ENCODE results near the gene MACROD2.

Gene MACROD2

DNA sequence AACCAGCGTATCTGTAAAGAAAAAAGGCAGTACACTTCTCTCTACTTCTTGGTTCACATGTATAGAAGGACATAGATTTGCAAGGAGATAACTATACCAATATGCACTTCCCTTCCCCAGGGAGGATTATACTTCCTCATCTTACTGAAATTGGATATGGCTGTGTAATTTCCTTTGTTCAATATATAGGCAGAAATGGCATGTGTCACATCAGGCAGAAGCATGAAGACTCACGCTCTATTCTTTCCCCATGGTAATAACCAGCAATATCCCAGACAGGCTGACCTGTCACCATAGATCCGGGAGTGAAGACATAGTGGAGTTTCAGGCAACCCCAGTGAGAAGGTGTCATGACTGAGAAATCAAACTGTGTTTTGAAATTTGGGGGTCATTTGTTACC, 2059.7 kb downstream of the MACROD2 start:
- DNase-seq (ENCODE audit: low read depth in 4 of 4, low spot score in 1 of 4) = no peak

DNA sequence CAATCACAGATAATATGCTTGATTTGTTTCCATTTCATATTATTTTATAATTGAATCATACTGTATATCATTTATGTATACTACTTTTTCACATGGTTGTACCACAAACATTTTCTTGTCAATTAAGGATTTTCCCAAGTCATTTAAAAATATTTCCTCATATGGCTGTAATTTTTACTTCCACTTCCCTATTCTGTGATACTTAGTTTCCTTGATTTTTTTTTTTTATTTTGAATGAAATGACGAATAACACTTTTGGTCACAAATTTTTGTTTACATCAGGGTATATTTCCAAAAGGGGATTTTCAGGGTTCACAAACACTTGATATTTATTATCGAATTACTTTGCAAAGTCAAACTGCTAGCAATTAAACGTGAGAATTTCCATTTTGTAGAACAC, 2062.3 kb downstream of the MACROD2 start:
- no peak for DNase-seq (ENCODE audit: low read depth in 4 of 4, low spot score in 1 of 4)

DNA sequence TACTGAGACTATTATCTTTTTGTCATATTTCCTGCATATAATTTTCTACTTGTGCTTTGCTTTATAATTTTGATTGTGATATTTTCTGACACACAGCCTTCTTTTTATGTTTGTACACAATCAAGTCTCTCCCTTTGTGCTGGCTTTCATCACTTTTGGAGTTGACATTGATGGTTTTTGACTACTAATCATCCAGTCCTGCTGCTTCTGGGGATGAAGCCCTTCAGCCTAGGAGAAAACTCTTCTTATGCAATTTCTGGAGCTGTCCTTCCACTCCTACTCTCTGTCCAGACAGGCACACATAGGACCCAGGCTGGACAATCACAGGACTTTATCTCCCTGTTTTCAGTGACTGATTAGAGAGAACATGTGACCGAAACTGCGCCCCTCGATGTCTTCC, 2063.0 kb downstream of the MACROD2 start:
- DNase-seq (ENCODE audit: low read depth in 4 of 4, low spot score in 1 of 4) = no peak

DNA sequence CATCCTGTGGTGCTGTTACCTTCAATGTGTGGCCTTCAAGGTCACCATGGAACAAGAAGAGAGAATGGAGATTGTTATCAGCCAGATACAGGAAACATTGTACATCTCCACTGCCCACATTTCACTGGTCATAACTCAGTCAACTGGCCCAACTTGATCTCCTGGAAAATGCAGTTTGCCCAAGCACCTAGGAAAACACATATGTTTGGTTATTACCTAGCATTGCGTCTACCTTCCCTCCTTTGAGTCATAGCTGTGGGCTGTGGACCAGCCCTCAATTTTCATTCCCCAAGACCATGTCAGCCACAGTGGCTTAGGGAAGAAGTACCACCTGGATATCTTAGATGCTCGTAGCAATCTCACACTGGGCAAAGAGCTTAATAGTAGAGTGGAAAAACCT, 2064.5 kb downstream of the MACROD2 start:
- DNase-seq (ENCODE audit: low read depth in 4 of 4, low spot score in 1 of 4) = no peak

DNA sequence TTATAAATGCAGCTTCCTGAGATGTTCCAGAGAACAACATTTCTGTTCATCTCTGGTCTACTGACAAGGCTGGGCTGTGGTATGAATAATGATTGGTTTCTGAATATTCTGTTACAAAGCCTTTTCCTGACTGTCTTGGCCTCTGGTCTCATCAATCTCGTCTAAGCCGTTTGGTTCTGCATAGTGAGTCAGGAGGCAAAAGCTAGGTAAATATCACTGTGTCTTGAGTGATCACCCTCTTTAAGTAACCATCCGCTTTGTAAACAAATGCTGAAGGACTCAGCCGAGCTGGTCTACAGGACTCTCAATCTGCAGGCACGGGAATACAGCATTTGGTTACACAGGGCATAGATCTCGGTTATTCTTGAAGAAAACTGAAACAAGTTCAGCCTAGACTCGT, 2066.0 kb downstream of the MACROD2 start:
- no peak for DNase-seq (ENCODE audit: low read depth in 4 of 4, low spot score in 1 of 4)

DNA sequence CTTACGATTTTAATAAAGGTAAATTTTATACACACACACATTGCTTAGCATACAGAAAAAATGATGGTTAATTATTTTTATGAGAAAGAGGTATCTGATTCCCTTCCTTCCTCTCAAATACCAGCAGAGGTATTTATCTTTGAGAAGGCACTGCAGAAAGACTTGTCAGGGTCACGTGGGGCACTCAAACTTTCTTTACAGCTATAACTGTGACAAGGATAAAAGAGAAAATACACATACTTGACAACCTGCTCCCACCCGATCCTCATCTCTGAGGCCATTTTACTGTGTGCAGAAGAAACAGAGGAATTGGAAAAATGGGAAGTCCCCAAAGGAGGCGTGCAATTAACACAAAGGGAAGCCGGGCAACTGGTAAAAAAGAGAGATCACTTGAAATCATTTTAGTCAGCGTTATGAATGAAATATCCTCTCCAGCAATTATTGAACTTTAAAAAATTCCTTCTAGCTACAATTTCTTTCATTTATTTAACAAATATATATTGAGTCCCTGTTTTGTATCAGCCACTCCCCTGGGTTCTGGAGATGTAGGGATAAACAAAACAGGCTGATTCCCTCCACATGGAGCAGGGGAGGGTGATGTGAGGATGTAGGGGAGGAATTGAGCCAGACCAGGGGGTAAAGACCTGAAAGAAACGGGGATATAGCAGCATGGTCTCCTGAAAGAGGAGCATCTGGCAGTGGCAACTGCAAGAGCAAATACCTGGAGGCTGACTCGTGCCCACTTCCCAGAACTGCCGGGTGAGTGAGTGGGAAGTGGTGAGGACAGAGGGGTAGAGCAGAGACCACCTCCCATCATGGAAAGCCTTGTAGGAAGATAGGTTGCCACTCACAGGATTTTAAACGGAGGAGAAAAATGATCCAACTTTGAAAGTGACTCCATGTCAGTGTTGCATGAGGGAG, 2067.6 kb downstream of the MACROD2 start:
- DNase-seq (ENCODE audit: low read depth in 4 of 4, low spot score in 1 of 4) = no peak

DNA sequence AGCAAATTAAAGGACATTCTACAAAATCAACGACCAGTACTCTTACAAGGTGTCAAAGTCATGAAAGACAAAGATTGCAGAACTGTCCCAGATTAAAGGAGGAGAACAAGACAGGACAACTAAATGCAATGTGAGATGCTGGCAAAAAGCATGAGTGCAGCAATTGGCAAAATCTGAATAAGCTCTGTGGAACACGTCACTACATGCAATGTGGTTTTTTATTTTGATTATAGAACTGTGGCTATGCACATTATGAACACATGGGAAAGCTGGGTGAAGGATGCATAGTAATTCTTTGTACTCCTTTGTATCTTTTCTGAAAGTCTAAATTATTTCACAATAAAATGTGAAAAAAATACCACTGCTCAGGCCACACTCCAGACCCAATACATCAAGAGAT, 2068.6 kb downstream of the MACROD2 start:
- no peak for DNase-seq (ENCODE audit: low read depth in 4 of 4, low spot score in 1 of 4)

DNA sequence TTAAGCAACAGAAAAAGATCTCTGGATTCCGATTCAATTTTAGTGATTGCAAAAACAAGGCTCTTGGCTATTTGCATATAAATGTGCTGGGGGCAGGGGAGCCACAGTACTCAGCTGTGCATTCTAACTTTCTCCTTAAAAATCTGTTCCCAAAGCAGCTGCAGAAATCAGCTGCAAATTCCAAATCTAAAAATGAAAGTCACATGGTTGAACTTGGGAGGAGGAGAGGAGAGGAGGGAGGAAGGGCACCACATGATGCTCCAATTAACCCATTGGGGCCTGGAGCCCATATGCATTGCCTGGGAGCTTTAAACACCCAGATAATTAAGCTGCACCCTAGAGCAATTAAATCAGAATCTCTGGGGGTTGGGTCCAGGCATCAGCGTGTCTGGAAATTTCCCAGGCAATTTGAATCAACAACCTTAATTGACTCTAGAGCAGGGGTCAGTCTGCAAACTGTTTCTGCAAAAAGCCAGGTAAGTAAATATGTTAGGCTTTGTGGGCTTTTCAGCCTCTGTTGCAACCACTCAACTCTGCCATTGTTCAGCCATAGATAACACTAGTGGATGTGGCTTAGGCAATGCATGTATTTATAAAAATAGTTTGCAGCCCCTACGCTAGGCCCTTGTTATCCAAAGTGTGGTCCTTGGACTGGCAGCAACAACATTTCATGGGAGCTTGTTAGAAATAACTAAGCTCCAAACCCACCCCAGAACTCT, 2069.8 kb downstream of the MACROD2 start:
- no peak for DNase-seq (ENCODE audit: low read depth in 4 of 4, low spot score in 1 of 4)

DNA sequence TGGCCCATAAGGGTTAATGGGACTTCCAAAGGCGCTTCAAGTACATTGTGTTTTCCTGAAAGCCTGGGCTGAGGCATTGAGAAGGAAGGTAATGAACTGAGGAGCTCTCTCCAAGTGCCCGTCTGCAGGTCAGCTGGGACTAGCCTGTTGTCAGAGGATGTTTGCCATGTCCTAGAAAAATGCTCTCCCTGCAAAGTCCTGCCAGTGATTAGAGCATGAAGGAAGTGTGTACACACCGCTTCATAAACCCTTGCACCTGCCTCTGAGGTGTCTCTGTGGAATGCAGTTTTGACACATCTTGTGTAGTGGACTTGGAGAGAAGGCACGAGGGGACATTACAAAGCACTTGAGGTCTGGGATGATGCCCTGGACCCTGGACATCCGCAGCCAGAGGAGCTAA, 2071.3 kb downstream of the MACROD2 start:
- DNase-seq (ENCODE audit: low read depth in 4 of 4, low spot score in 1 of 4) = no peak

DNA sequence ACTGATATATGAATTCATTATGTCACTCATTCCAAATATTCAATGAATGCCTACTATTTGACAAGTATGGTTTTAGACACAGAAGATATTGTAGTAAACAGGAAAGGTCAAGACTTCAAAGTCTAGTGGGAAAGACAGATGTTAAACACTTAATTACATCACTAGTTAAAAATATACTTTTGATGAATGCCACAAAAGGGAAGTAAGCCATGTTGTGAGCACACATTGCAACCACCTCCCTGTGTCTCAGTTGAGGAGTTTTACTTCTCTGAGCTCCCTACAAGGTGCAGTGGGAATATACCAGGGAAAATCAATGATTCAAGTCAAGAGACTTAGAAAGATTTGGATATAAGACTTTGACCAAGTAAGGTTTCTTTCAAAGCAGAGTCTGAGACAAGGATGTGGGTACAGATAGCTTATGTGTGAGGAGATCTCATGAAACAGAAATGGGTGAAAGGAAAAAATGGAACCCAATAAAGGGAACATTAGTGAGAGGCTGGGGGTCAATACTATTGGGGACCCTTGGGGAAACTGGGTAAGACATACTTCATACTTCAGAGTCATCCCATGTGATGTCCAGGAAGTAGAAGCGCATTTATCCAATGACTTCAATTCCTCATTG, 2074.2 kb downstream of the MACROD2 start:
- DNase-seq (ENCODE audit: low read depth in 4 of 4, low spot score in 1 of 4) = no peak

DNA sequence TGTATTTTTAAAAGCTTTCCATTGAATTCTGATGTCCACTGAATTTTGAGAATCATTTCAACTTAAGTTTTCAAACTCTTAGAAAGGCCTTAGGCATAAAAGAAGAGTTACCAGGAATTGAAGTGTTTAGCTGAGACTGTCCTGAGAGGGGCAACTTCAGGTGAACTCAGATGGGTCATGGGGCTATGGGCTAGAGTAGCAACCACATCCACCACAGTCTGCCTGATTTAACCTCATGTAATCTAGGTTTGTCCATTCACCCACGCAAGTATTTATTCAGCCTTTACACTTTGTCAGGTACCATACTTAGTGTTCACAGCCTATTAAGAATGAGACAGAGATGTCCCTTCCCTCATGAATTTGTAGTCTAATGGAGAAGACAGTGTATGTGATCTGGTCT, 2076.9 kb downstream of the MACROD2 start:
- no peak for DNase-seq (ENCODE audit: low read depth in 4 of 4, low spot score in 1 of 4)

DNA sequence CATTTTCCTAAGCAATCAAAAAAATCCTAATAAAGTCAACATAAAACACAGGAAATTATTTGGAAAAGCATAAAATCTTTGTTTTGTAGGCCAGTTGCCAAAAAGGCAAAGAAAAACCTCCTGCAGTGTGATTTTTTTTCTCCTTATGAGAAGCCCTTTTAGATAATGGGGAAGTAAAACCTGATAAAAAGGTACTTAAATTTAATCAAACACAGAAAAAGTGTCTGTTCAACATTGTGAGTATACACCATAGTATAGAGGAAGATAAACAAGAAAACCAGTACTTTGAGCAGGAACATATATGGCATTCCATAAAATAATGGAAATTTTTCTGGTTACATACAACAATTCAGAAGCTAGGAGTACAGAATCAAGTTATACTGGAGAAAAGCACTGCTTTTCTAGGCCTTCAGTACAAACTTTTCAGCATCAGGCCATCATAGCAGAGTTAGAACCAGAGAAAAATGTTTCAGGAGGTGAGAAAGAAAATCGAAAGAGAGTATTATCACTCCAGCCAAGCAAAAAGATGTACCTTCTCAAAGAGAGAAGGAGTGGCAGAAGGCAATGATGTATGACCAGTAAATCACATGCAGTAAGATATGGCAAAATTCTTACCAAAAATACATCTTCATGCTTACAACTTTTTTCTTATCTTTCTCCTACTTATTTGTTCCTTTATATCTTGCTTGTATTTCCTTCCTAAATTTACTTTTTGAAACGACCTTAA, 2083.0 kb downstream of the MACROD2 start:
- DNase-seq (ENCODE audit: low read depth in 4 of 4, low spot score in 1 of 4) = no peak

DNA sequence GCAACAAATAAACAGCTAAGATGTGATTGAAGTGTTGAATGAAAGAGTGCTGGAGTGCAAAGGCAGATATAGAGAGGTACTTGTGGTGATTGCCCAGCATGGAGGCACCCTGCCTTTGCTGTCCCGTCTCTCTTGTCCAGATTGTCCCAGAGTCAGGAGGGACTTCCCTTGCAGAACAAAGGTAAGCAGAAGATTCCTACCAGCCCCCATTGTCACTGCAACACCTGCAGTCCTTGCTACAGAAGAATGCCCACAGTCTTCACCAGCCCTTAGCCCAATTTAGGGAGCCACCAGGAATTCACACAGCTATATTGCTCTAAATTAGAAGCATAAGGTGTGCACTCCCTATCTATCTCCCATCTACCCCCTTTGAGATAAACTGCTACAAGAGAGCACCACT, 2086.1 kb downstream of the MACROD2 start:
- DNase-seq (ENCODE audit: low read depth in 4 of 4, low spot score in 1 of 4) = no peak

DNA sequence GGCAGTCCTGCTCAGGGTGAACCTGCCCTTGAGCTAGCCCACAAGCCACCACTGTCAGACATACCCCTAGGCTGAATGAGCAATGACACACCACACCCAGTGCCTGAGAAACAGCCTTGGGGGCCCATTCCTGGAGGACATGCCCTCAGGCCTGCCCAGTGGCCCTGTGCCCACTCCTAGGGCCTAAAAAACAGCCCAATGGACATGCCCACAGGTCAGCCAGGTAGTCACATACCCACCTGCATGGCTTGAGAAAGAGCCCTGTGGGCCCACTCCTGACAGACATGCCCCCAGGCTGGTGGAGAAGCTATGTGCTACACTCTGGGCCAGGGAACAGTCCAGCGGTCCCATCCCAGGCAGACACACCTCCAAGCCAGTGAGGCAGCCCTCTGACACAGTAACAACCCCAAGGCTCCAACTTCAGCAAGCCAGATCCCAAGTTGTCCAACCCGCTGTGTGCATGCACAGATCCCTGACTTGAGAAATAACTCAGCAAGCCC, 2086.8 kb downstream of the MACROD2 start:
- no peak for DNase-seq (ENCODE audit: low read depth in 4 of 4, low spot score in 1 of 4)

DNA sequence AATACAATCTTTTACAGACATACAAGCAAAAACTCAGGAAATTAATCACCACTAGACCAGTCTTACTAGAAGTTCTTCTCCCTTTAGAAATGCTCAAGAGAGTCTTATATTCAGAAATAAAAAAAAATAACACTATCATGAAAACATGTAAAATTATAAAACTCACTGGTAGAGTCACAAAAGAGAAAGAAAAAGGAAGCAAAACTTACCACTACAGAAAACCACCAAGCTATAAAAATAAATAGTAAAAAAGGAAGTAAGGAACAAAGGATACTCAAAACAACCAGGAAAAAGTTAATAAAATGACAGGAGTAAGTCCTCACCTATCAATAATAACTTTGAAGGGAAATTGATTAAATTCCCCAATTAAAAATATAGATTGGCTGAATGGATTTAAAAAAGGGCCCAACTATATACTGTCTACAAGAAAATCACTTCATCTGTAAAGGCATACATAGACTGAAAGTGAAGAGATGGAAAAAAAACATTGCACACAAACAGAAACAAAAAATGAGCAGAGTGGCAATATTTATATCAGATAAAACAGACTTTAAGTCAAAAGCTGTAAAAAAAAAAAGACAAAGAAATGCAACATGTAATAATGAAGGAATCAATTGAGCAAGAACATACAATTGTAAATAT, 2088.4 kb downstream of the MACROD2 start:
- DNase-seq (ENCODE audit: low read depth in 4 of 4, low spot score in 1 of 4) = no peak

DNA sequence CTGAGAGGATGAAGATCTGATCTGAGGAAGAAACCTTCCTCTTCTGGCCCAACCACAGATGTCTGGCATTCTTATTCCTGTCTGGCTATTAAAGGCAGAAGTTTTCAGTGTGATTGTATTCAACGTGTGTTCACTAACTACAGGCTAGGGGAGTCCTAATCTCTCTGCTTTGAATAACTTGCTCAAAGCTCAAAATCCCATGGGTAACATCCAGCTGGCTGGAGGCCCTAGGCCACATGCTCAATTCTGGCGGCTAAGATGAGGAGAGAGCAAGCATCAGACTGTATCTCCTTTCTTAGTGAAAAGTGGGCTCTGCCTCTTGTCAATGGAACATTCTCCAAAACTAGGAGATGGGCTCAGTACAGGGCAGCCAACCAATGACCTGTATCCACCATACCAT, 2099.9 kb downstream of the MACROD2 start:
- DNase-seq (ENCODE audit: low read depth in 4 of 4, low spot score in 1 of 4) = no peak

DNA sequence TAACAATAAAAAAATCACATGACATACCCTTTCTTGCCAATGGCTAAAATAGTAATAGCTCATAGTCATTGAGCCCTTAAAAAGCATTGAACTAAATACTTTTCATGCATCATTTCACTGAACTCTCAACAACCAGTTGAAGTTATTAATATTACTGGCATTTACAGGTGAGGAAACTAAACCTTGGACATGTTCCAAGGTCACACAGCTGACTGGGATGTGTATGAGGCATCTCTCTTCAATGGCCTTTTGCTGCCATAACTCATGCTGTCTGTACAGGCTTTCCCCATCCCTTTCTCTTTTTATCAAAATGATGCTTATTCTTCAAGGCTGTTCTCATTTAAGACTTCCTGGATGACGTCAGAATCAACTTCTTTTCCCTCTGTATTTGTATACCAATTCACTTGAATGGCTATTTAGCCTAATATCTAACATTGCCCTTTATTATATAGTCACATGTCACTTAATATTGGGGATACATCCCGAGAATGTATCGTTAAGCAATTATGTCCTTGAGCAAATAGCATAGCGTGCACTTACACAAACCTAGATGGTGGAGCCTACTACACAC, 2101.5 kb downstream of the MACROD2 start:
- no peak for DNase-seq (ENCODE audit: low read depth in 4 of 4, low spot score in 1 of 4)

DNA sequence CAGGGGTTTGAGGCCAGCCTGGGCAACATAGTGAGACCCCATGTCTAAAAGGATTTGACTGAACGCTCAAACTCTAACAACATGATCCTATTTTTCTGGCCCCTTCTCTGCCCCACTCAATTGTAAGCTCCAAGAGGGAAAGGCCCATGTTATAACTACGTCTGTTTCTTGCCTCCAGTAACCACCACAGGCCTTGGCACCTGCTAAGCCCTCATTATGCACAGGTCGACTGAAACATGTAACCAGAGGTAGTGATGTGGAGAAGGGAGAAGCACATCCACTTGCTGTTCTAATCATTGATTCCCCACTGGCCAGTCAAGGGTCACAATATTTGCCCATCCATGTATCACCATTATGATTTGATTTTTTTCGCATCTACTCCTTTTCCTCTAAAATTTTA, 2102.5 kb downstream of the MACROD2 start:
- no peak for DNase-seq (ENCODE audit: low read depth in 4 of 4, low spot score in 1 of 4)

DNA sequence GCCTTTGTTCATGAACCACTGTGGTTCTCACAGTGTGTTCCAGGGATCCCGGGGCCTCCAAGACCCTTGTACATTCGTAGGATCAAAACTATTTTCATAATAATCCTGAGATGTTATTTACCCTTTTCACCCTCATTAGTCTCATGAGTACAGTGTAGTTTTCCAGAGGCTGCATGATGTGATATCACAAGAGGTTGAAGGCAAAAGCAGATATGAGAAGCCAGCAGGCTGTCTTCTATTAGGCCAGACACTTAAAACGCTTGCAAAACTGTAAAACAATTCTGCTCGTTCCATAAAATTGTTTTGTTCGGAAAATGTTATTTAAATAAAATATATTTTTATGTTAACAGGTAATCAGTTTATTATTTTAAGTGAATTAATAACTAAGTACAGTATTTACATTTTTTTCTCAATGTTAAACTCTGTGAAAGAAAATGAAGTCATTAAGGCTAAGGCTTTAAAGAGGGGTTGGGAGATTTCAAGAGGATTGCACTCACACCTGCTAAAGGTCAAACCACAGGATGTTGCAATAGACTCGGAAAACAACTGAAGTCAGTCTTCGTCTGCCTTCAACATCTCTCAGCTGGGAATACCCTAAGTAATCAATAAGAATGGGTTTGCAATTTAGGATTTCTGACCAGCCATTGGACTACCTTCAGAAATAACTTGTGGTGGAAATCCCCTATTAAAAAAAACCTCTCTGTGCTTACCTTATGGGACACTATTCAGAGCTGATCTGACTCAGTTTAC, 2103.7 kb downstream of the MACROD2 start:
- DNase-seq (ENCODE audit: low read depth in 4 of 4, low spot score in 1 of 4) = no peak

DNA sequence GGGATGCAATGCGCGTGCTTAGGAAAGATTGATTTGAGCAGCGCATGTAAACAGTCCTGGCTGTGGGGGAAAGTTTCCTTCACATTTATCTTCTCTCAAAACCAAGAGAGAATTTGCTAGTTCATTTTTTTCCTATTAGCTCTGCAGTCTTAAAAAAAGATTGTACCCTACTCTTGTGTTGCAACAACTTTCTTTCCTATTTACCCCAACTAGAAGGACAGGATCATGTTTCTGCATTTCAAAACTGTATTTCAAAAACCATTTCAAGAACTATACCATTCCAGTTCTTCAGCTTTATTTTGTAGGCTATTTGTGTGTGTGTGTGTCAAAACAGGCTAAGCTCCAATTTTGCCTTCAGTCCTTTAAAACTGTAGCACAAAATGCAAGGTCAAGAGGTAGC, 2104.8 kb downstream of the MACROD2 start:
- no peak for DNase-seq (ENCODE audit: low read depth in 4 of 4, low spot score in 1 of 4)
